SK-N-SH (cell line): ENCODE measurements around the gene KARS1. TPM values are rescaled to one million over a fixed set of nuclear protein-coding genes. Genes with fewer than 3 reads are reported as not detected.

Experiments
- CTCF ChIA-PET: fragments of 300-600, 350-600 bp; formaldehyde crosslinking; extraction: SDS; loops from one replicate; lab custom pipeline; 2021; lab: Yijun Ruan, JAX
- POLR2A ChIA-PET: fragments of 350-600 bp; sonication (Branson Sonifier 250); formaldehyde crosslinking; extraction: SDS; loops from one replicate; lab custom pipeline; 2020; ENCODE audit warnings: antibody characterized with exemption, inconsistent platforms; lab: Yijun Ruan, JAX
- DNase-seq: peaks from one replicate; pipeline ENCODE4 v3.0.0; 2012
- H2AFZ ChIP-seq: fragments of 200-600 bp; sonication (generic); 2 replicates; pipeline ENCODE4 v1.8.1; 2016; ENCODE audit warnings: antibody characterized with exemption, mild to moderate bottlenecking, low read depth
- H3F3A ChIP-seq: fragments of 200-600 bp; sonication (generic); replicated peaks from 2 replicates; pipeline ENCODE3; 2016; ENCODE audit warnings: antibody characterized with exemption, mild to moderate bottlenecking; ENCODE audit not compliant: insufficient read depth
- H3K27ac ChIP-seq, 2 experiments: fragments of 200-500 bp in 1 of 2; fragments of 200-600 bp in 1 of 2; sonication (Bioruptor generic) in 1 of 2; sonication (generic), shearing (Covaris generic) in 1 of 2; 2 replicates each; pipeline versions ENCODE4 v1.5.1 to v1.6.1; 2014 to 2016; ENCODE audit warnings: low read depth in 2 of 2, inconsistent platforms in 1 of 2, low read length in 1 of 2, mild to moderate bottlenecking in 1 of 2, mixed read lengths in 1 of 2
- H3K27me3 ChIP-seq: fragments of 200-600 bp; sonication (generic), shearing (Covaris generic); 2 replicates; pipeline ENCODE4 v1.6.1; 2016; ENCODE audit warnings: mixed run types; ENCODE audit not compliant: insufficient read depth
- H3K36me3 ChIP-seq, 2 experiments: fragments of 200-500 bp in 1 of 2; fragments of 200-600 bp in 1 of 2; sonication (Bioruptor generic) in 1 of 2; sonication (generic) in 1 of 2; replicated peaks in 1 of 2; 2 replicates each; pipeline versions ENCODE3 to v1.5.1; 2014 to 2016; ENCODE audit warnings: low read length in 1 of 2, mild to moderate bottlenecking in 1 of 2; ENCODE audit not compliant: insufficient read depth in 2 of 2, control insufficient read depth in 1 of 2
- H3K4me1 ChIP-seq, 2 experiments: fragments of 200-500 bp in 1 of 2; fragments of 200-600 bp in 1 of 2; sonication (Bioruptor generic) in 1 of 2; sonication (generic), shearing (Covaris generic) in 1 of 2; 2 replicates each; pipeline versions ENCODE4 v1.5.1 to v1.6.1; 2014 to 2016; ENCODE audit warnings: low read depth in 1 of 2, low read length in 1 of 2, mixed run types in 1 of 2; ENCODE audit not compliant: insufficient read depth in 2 of 2, control insufficient read depth in 1 of 2
- H3K4me2 ChIP-seq: fragments of 200-600 bp; sonication (generic), shearing (Covaris generic); 2 replicates; pipeline ENCODE4 v1.6.1; 2017; ENCODE audit warnings: mixed run types
- H3K4me3 ChIP-seq, 2 experiments: fragments of 200-500 bp in 1 of 2; fragments of 200-600 bp in 1 of 2; sonication (Bioruptor generic) in 1 of 2; sonication (generic), shearing (Covaris generic) in 1 of 2; 2 replicates each; pipeline versions ENCODE4 v1.5.1 to v1.8.1; 2014 to 2016; ENCODE audit warnings: low read depth in 2 of 2, inconsistent platforms in 1 of 2, low read length in 1 of 2, mild to moderate bottlenecking in 1 of 2, mixed read lengths in 1 of 2, moderate library complexity in 1 of 2
- H3K79me2 ChIP-seq: fragments of 200-600 bp; sonication (generic); 2 replicates; pipeline ENCODE4 v1.8.1; 2017; ENCODE audit warnings: mild to moderate bottlenecking; ENCODE audit not compliant: insufficient read depth
- H3K9ac ChIP-seq: fragments of 200-600 bp; sonication (generic); 2 replicates; pipeline ENCODE4 v1.6.1; 2017; ENCODE audit warnings: mixed run types
- H3K9me2 ChIP-seq: fragments of 200-600 bp; sonication (generic); 2 replicates; pipeline ENCODE4 v1.6.1; 2017; ENCODE audit warnings: mixed run types
- H3K9me3 ChIP-seq: fragments of 200-600 bp; sonication (generic); 2 replicates; pipeline ENCODE4 v1.6.1; 2017; ENCODE audit warnings: mixed run types, mild to moderate bottlenecking, moderate library complexity
- H4K20me1 ChIP-seq: fragments of 200-600 bp; sonication (generic); 2 replicates; pipeline ENCODE4 v1.6.1; 2017; ENCODE audit warnings: mild to moderate bottlenecking, mixed run types; ENCODE audit not compliant: insufficient read depth
- CHD2 ChIP-seq: fragments of 150-350 bp; IDR thresholded peaks from 2 replicates; pipeline ENCODE4 v1.6.1; 2018; ENCODE audit warnings: low read length; ENCODE audit not compliant: partially characterized antibody
- ELF1 ChIP-seq: IDR thresholded peaks from 2 replicates; pipeline ENCODE4 v1.4.0; 2012
- EP300 ChIP-seq, 2 experiments: IDR thresholded peaks; 2 replicates each; pipeline versions ENCODE4 v1.4.0 to v1.6.1; 2012; ENCODE audit warnings: borderline replicate concordance in 1 of 2, low read depth in 1 of 2, low read length in 1 of 2
- EZH2phosphoT487 ChIP-seq: fragments of 200-600 bp; sonication (generic); IDR thresholded peaks from 2 replicates; pipeline ENCODE4 v1.6.1; 2017; ENCODE audit warnings: low read depth, mixed run types, mild to moderate bottlenecking, antibody characterized with exemption, moderate library complexity, borderline replicate concordance
- FOSL2 ChIP-seq: IDR thresholded peaks from 2 replicates; pipeline ENCODE4 v1.4.0; 2012; ENCODE audit warnings: low read depth, mild to moderate bottlenecking, moderate library complexity, borderline replicate concordance
- FOXJ3 ChIP-seq: sonication (generic); formaldehyde crosslinking; IDR thresholded peaks from 2 replicates; pipeline ENCODE4 v1.5.1; 2020; ENCODE audit warnings: mild to moderate bottlenecking, missing genetic modification reagents
- GABPA ChIP-seq: IDR thresholded peaks from 2 replicates; pipeline ENCODE4 v1.4.0; 2012; ENCODE audit warnings: low read depth, mild to moderate bottlenecking
- GATA2 ChIP-seq: sonication (generic); formaldehyde crosslinking; IDR thresholded peaks from 2 replicates; pipeline ENCODE4 v1.5.0; 2020; ENCODE audit warnings: mild to moderate bottlenecking, missing genetic modification reagents
- JUND ChIP-seq: IDR thresholded peaks from 2 replicates; pipeline ENCODE4 v1.4.0; 2012
- MEF2A ChIP-seq: IDR thresholded peaks from 2 replicates; pipeline ENCODE4 v1.4.0; 2012; ENCODE audit warnings: low read depth, borderline replicate concordance
- MXI1 ChIP-seq: IDR thresholded peaks from 2 replicates; pipeline ENCODE4 v1.6.1; 2012; ENCODE audit warnings: mild to moderate bottlenecking, low read depth, low read length, improper control_type of control experiment
- NFIC ChIP-seq: IDR thresholded peaks from 2 replicates; pipeline ENCODE4 v1.4.0; 2012; ENCODE audit warnings: borderline replicate concordance
- NRF1 ChIP-seq: IDR thresholded peaks from 2 replicates; pipeline ENCODE4 v1.6.1; 2012; ENCODE audit warnings: low read depth, mild to moderate bottlenecking, low read length
- POLR2AphosphoS5 ChIP-seq: IDR thresholded peaks from 2 replicates; pipeline ENCODE4 v1.6.1; 2012; ENCODE audit warnings: low read depth, low read length
- RCOR1 ChIP-seq: fragments of 150-350 bp; IDR thresholded peaks from 2 replicates; pipeline ENCODE4 v1.6.1; 2017; ENCODE audit warnings: antibody characterized with exemption, low read length
- RFX5 ChIP-seq: IDR thresholded peaks from 2 replicates; pipeline ENCODE4 v1.6.1; 2012; ENCODE audit warnings: mild to moderate bottlenecking, improper control_type of control experiment, low read length
- SIN3A ChIP-seq: IDR thresholded peaks from 2 replicates; pipeline ENCODE4 v1.6.1; 2012; ENCODE audit warnings: low read depth, mild to moderate bottlenecking, low read length, moderate library complexity, borderline replicate concordance
- SMC3 ChIP-seq: IDR thresholded peaks from 2 replicates; pipeline ENCODE4 v1.6.1; 2012; ENCODE audit warnings: low read depth, low read length, improper control_type of control experiment
- TAF1 ChIP-seq: IDR thresholded peaks from 2 replicates; pipeline ENCODE4 v1.6.1; 2012; ENCODE audit warnings: low read depth, mild to moderate bottlenecking, low read length, moderate library complexity, borderline replicate concordance
- TCF12 ChIP-seq: IDR thresholded peaks from 2 replicates; pipeline ENCODE4 v1.4.0; 2012
- TEAD4 ChIP-seq: IDR thresholded peaks from 2 replicates; pipeline ENCODE4 v1.4.0; 2012; ENCODE audit warnings: mild to moderate bottlenecking, borderline replicate concordance; ENCODE audit not compliant: insufficient read depth
- YY1 ChIP-seq: IDR thresholded peaks from 2 replicates; pipeline ENCODE4 v1.4.0; 2012; ENCODE audit warnings: low read depth, mild to moderate bottlenecking
- WGBS: methylation state at CpG from one replicate; pipeline ENCODE4 v1.1.6; 2017; ENCODE audit warnings: low lambda C conversion rate; 5-methylcytosine and 5-hydroxymethylcytosine counted together
- polyA plus RNA-seq, 3 experiments: library from polyadenylated mRNA; depleted of rRNA; stranded (reverse); fragments of >200 nt; gene quantifications; 2 replicates each; pipeline ENCODE4 v1.2.3, GENCODE V29; 2012
- TF ChIP-seq, protein P1 (sequence below): IDR thresholded peaks from 2 replicates; pipeline ENCODE4 v1.4.0; 2012; ENCODE audit warnings: low read depth
- TF ChIP-seq, protein P2 (sequence below): IDR thresholded peaks from 2 replicates; pipeline ENCODE4 v1.4.0; 2012; ENCODE audit warnings: low read depth, borderline replicate concordance
- TF ChIP-seq, protein P3 (sequence below): fragments of 150-350 bp; IDR thresholded peaks from 2 replicates; pipeline ENCODE4 v1.6.1; 2016; ENCODE audit warnings: mild to moderate bottlenecking, low read depth, low read length
- TF ChIP-seq, protein P4 (sequence below): fragments of 150-350 bp; IDR thresholded peaks from 2 replicates; pipeline ENCODE4 v1.6.1; 2017; ENCODE audit warnings: antibody characterized with exemption, low read length, low read depth, borderline replicate concordance

KARS1 gene
- polyA plus RNA-seq, 1 of the 3 experiments (the other 2 are of a cell fraction) = 134 TPM

DNA sequence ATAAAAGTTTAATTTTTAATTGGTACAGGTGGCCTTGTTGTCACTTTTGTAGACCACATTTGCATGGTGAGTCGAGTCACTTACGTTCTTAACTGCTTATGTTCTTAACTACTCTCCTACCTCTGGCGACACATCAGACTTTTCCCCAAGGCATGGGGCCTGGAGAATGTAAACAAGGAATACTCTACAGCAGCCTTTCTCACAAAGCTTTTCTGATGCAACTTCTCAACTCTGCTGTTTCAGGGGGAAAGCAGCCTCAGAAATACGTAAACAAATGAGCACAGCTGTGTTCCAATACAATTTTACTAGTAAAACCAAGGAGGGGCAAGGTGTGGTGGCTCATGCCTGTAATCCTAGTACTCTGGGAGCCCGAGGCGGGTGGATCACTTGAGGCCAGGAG is 6.9 kb downstream of the KARS1 start:
- peaks cover 75 to 79% of the 10 kb centered on the region in 2 experiments for H3K36me3 ChIP-seq
- H3K4me2 ChIP-seq = no peak overlapping the region
- H3K27me3 ChIP-seq = no peaks in the 10 kb centered on the region
- ChIA-PET CTCF (no interaction called here), POLR2A (no interaction called here)
- no peak overlapping the region for H3K9ac ChIP-seq
- H3K9me2 ChIP-seq = no peaks in the 10 kb centered on the region
- TF ChIP-seq SIN3A = no peak
- TF ChIP-seq TEAD4 = no peak
- TF ChIP-seq SMC3 = no peak
- TF ChIP-seq RFX5 = no peak
- no peak for TF ChIP-seq TAF1
- no peak for TF ChIP-seq MEF2A
- no peak for TF ChIP-seq NFIC
- TF ChIP-seq TCF12 = no peak
- TF ChIP-seq CHD2 = no peak
- no peak for TF ChIP-seq YY1
- TF ChIP-seq, protein P1, sequence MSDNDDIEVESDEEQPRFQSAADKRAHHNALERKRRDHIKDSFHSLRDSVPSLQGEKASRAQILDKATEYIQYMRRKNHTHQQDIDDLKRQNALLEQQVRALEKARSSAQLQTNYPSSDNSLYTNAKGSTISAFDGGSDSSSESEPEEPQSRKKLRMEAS = no peak
- no peak for TF ChIP-seq EP300 (IDR thresholded peaks at IDR 0.05; ENCODE audit: borderline replicate concordance in 1 of 2, low read depth in 1 of 2, low read length in 1 of 2)
- no peak for TF ChIP-seq ELF1
- TF ChIP-seq JUND = no peak
- TF ChIP-seq, protein P2, sequence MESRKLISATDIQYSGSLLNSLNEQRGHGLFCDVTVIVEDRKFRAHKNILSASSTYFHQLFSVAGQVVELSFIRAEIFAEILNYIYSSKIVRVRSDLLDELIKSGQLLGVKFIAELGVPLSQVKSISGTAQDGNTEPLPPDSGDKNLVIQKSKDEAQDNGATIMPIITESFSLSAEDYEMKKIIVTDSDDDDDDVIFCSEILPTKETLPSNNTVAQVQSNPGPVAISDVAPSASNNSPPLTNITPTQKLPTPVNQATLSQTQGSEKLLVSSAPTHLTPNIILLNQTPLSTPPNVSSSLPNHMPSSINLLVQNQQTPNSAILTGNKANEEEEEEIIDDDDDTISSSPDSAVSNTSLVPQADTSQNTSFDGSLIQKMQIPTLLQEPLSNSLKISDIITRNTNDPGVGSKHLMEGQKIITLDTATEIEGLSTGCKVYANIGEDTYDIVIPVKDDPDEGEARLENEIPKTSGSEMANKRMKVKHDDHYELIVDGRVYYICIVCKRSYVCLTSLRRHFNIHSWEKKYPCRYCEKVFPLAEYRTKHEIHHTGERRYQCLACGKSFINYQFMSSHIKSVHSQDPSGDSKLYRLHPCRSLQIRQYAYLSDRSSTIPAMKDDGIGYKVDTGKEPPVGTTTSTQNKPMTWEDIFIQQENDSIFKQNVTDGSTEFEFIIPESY = no peak
- TF ChIP-seq POLR2AphosphoS5 = no peak
- no peak for TF ChIP-seq MXI1
- no peak for TF ChIP-seq GABPA
- H3K27ac ChIP-seq = no peak overlapping the region
- WGBS = 91% methylated on average over 6 of the region's 6 CpGs
- no peak overlapping the region for H2AFZ ChIP-seq
- no peak for DNase-seq
- H3K79me2 ChIP-seq = peaks cover 61% of the 10 kb centered on the region
- H3K4me1 ChIP-seq = peaks cover 0 to 2% of the 10 kb centered on the region in 2 experiments; a peak in 1 of 4 replicates
- H3F3A ChIP-seq = no peaks in the 10 kb centered on the region
- H3K4me3 ChIP-seq = no peak overlapping the region
- peaks cover 26% of the 10 kb centered on the region for H4K20me1 ChIP-seq
- no peaks in the 10 kb centered on the region for H3K9me3 ChIP-seq

DNA sequence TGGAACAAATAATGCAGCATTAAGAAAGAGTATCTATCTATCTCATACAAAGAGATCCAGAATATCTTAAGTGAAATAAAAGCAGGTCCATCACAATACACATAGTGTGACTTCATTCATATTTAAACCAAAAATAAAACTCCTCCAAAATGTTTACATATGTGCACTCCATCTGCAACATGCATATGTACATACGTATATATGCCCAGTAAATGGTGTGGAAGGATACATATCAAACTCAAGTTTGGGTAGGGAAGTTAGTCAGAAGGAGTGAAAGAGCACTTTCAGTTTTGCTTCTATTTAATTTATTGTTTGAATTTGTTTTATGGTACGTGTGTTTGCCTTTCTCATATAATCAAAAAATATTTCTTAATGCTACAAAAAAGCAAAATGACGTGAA is 12.4 kb downstream of the KARS1 start:
- no peaks in the 10 kb centered on the region for H3K9me3 ChIP-seq
- H3K4me2 ChIP-seq = no peak overlapping the region
- H3K9me2 ChIP-seq = no peaks in the 10 kb centered on the region
- POLR2A ChIA-PET = no interaction called here
- no peak overlapping the region for H2AFZ ChIP-seq
- H3F3A ChIP-seq = no peaks in the 10 kb centered on the region
- no peak for DNase-seq
- H4K20me1 ChIP-seq = no peaks in the 10 kb centered on the region
- no peaks in the 10 kb centered on the region for H3K4me1 ChIP-seq
- CTCF ChIA-PET = no interaction called here
- H3K9ac ChIP-seq = no peak overlapping the region
- H3K27ac ChIP-seq = no peak overlapping the region
- no peak overlapping the region for H3K4me3 ChIP-seq
- WGBS = 74% methylated on average over 3 of the region's 3 CpGs
- peaks cover 73 to 74% of the 10 kb centered on the region in 2 experiments for H3K36me3 ChIP-seq
- peaks cover 15% of the 10 kb centered on the region; the same call in 1 of the 2 replicates for H3K79me2 ChIP-seq
- H3K27me3 ChIP-seq = no peaks in the 10 kb centered on the region
- no peak for TF ChIP-seq TEAD4
- no peak for TF ChIP-seq SIN3A
- no peak for TF ChIP-seq RCOR1
- no peak for TF ChIP-seq GABPA
- TF ChIP-seq, protein P3, sequence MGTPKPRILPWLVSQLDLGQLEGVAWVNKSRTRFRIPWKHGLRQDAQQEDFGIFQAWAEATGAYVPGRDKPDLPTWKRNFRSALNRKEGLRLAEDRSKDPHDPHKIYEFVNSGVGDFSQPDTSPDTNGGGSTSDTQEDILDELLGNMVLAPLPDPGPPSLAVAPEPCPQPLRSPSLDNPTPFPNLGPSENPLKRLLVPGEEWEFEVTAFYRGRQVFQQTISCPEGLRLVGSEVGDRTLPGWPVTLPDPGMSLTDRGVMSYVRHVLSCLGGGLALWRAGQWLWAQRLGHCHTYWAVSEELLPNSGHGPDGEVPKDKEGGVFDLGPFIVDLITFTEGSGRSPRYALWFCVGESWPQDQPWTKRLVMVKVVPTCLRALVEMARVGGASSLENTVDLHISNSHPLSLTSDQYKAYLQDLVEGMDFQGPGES = no peak
- TF ChIP-seq, protein P1 = no peak
- no peak for TF ChIP-seq EZH2phosphoT487
- no peak for TF ChIP-seq EP300 (IDR thresholded peaks at IDR 0.05; ENCODE audit: borderline replicate concordance in 1 of 2, low read depth in 1 of 2, low read length in 1 of 2)
- no peak for TF ChIP-seq TCF12
- no peak for TF ChIP-seq FOSL2
- TF ChIP-seq, protein P4, sequence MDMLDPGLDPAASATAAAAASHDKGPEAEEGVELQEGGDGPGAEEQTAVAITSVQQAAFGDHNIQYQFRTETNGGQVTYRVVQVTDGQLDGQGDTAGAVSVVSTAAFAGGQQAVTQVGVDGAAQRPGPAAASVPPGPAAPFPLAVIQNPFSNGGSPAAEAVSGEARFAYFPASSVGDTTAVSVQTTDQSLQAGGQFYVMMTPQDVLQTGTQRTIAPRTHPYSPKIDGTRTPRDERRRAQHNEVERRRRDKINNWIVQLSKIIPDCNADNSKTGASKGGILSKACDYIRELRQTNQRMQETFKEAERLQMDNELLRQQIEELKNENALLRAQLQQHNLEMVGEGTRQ = no peak
- TF ChIP-seq NRF1 = no peak
- TF ChIP-seq GATA2 (CRISPR knock-in tag) = no peak
- TF ChIP-seq FOXJ3 (CRISPR knock-in tag) = no peak
